RWPE1 (cell line): ENCODE data around the gene HMOX1.

Experiments used
- CTCF ChIA-PET: fragments of 350-600 bp; sonication (Branson Sonifier 250); formaldehyde crosslinking; extraction: SDS; loops from one replicate; lab custom pipeline; 2021; lab: Yijun Ruan, JAX
- POLR2A ChIA-PET: fragments of 400-600 bp; formaldehyde crosslinking; extraction: SDS; loops from one replicate; lab custom pipeline; 2020; ENCODE audit warnings: antibody characterized with exemption; ENCODE audit not compliant: low non-redundant PET; lab: Yijun Ruan, JAX
- DNase-seq: peaks from one replicate; pipeline ENCODE4 v3.0.0; 2012; ENCODE audit warnings: low spot score
- H3K27ac ChIP-seq: fragments of 450-650 bp; 2 replicates; pipeline ENCODE4 v1.5.1; 2017
- CTCF ChIP-seq: fragments of 450-650 bp; conservative IDR thresholded peaks from 2 replicates; pipeline ENCODE4 v1.5.1; 2017; ENCODE audit warnings: low read depth, mild to moderate bottlenecking

HMOX1 gene

GRCh38 chr22:35384527-35384926 lies 3.6 kb downstream of the HMOX1 start:
- H3K27ac ChIP-seq: no peak overlapping the region
- CTCF ChIA-PET: no interaction called here
- DNase-seq: no peak
- no peak for TF ChIP-seq CTCF
- POLR2A ChIA-PET: no interaction called here

DNA sequence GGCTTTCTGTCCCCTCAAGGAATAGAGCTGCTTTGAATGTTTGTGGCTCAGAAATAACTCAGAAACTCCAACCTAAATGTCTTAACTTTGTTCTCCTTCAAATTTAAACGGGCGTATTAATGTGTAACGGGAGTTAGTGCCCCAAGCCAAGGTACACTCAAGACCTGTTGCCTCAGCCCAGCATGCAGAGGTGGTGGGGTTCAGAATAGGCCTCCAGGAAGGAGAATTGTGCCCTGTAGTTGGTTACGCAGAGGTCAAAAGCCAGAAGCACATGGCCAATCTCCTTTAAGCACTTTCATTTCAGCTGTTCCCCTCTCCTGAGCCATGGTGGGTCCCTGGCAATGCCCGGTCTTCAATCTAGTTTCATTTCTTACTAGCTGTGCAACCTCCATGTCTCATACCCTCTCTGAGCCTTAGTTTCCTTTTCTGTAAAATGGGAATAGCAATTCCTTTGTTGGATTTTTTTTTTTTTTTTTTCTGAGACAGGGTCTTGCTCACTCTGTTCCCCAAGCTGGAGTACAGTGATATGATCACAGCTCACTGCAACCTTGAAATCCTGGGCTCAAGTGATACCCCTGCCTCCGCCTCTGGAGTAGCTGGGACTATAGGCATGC lies 4.2 kb downstream of the HMOX1 start:
- ChIA-PET CTCF (no interaction called here), POLR2A (interaction anchor here (0.7 kb wide), 1 partner anchor 34 kb away, joined by 16 read pairs; no protein-coding TSS in a partner anchor)
- no peak for DNase-seq
- TF ChIP-seq CTCF: no peak
- H3K27ac ChIP-seq: no peak overlapping the region

DNA sequence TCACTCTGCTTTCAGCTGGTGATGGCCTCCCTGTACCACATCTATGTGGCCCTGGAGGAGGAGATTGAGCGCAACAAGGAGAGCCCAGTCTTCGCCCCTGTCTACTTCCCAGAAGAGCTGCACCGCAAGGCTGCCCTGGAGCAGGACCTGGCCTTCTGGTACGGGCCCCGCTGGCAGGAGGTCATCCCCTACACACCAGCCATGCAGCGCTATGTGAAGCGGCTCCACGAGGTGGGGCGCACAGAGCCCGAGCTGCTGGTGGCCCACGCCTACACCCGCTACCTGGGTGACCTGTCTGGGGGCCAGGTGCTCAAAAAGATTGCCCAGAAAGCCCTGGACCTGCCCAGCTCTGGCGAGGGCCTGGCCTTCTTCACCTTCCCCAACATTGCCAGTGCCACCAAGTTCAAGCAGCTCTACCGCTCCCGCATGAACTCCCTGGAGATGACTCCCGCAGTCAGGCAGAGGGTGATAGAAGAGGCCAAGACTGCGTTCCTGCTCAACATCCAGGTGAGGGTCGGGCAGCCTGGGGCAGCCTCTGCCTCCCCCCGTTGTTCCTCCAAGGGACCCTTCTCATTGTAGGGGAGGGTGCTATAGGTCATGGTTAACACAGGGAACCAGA lies 5.9 kb downstream of the HMOX1 start:
- TF ChIP-seq CTCF: no peak
- H3K27ac ChIP-seq: no peak overlapping the region
- POLR2A ChIA-PET: no interaction called here
- CTCF ChIA-PET: no interaction called here
- DNase-seq: no peak

DNA sequence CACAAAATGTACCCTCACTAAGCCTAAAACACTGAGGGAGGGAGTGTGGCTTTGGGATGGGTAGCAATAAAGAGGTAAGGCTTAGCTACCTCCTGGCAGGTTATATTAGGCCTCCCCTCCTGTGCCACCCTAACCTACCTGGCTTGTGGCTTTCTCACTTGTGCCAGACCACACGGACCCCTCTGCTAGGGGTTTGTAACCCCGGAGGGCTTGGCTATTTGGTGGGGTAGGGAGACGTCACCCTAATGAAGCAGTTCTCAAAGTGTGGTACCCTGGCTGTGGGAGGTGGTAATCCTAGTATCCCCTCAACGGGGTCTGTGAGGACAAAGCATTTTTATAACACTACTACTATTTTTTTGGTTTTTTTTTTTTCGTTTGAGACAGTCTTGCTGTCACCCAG lies 10.0 kb downstream of the HMOX1 start:
- no peak for DNase-seq
- POLR2A ChIA-PET: no interaction called here
- no peak for TF ChIP-seq CTCF
- H3K27ac ChIP-seq: no peak overlapping the region
- CTCF ChIA-PET: no interaction called here

GRCh38 chr22:35392357-35392756 lies 11.5 kb downstream of the HMOX1 start:
- CTCF ChIA-PET: no interaction called here
- no peak for DNase-seq
- no peak overlapping the region for H3K27ac ChIP-seq
- no peak for TF ChIP-seq CTCF
- POLR2A ChIA-PET: no interaction called here

DNA sequence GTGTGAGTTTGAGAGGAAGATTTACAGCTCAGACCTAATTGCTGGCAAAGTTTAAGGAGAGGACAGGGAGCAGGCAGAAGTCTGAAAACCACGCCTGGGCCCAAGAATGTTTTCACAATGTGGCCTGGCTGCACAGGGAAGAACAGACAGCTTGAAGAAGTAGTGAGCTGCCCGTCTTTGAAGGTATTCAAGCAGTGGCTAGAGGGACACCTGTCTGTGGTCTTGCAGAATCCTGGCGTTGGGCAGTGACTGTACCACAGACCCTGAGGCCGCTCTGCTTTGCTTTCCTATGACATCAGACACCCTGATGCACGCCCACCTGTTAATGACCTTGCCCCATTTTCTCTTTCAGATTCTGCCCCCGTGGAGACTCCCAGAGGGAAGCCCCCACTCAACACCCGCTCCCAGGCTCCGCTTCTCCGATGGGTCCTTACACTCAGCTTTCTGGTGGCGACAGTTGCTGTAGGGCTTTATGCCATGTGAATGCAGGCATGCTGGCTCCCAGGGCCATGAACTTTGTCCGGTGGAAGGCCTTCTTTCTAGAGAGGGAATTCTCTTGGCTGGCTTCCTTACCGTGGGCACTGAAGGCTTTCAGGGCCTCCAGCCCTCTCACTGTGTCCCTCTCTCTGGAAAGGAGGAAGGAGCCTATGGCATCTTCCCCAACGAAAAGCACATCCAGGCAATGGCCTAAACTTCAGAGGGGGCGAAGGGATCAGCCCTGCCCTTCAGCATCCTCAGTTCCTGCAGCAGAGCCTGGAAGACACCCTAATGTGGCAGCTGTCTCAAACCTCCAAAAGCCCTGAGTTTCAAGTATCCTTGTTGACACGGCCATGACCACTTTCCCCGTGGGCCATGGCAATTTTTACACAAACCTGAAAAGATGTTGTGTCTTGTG lies 12.5 kb downstream of the HMOX1 start:
- TF ChIP-seq CTCF: no peak
- H3K27ac ChIP-seq: no peak overlapping the region
- ChIA-PET POLR2A (no interaction called here), CTCF (no interaction called here)
- no peak for DNase-seq
